GM21381 (cell line): ENCODE results near the gene SCN3A.

Source experiments
- ATAC-seq: cut with Tn5 transposase; IDR thresholded peaks from one replicate; pipeline ENCODE4 v1.9.1; 2021; ENCODE audit warnings: mild to moderate bottlenecking, moderate library complexity; ENCODE audit not compliant: unreplicated experiment

SCN3A gene

GRCh38 chr2:165058476-165059265 lies 145.2 kb downstream of the SCN3A start:
- no peak for ATAC-seq

- ATAC-seq, result no peak
Measured at GRCh38 chr2:165057931-165058330, 145.9 kb downstream of the SCN3A start.

GRCh38 chr2:165057308-165057707 lies 146.5 kb downstream of the SCN3A start:
- ATAC-seq, result no peak

GRCh38 chr2:165056564-165056963 lies 147.3 kb downstream of the SCN3A start:
- no peak for ATAC-seq

GRCh38 chr2:165055082-165055851 lies 148.6 kb downstream of the SCN3A start:
- no peak for ATAC-seq

GRCh38 chr2:165054652-165055051 lies 149.2 kb downstream of the SCN3A start:
- ATAC-seq, result no peak

- ATAC-seq, result no peak
Measured at GRCh38 chr2:165044505-165045303, 159.1 kb downstream of the SCN3A start.
